AG04449 (cell line): ENCODE data around the gene HOXB1.
"Not testable (repeated sequence)": the region's sequence is repeated elsewhere in the genome, so short reads cannot be mapped to it uniquely, and the experiment has no call there.

Experiments used
- CTCF ChIA-PET: fragments of 350-600 bp; formaldehyde crosslinking; extraction: SDS; loops from one replicate; lab custom pipeline; 2021; ENCODE audit warnings: antibody characterized with exemption; lab: Yijun Ruan, JAX
- POLR2A ChIA-PET: fragments of 400-600, 350-600 bp; formaldehyde crosslinking; extraction: SDS; loops from one replicate; lab custom pipeline; 2020; ENCODE audit warnings: antibody characterized with exemption, inconsistent platforms; lab: Yijun Ruan, JAX
- DNase-seq: peaks from one replicate; pipeline ENCODE4 v3.0.0-alpha.2; 2010; ENCODE audit warnings: low read depth, low spot score
- H3K4me3 ChIP-seq: 2 replicates; pipeline ENCODE4 v1.5.1; 2011; ENCODE audit warnings: low read depth, mild to moderate bottlenecking, control low read depth, low read length
- CTCF ChIP-seq: IDR thresholded peaks from one replicate; pipeline ENCODE4 v1.5.1; 2011; ENCODE audit warnings: mild to moderate bottlenecking, moderate library complexity, low read length, control low read depth, inconsistent platforms; ENCODE audit not compliant: insufficient read depth; ENCODE audit errors: missing control alignments

HOXB1 gene

GRCh38 chr17:48483471-48484131 is 47.2 kb downstream of the HOXB1 start:
- TF ChIP-seq CTCF: no peak
- peak; percentile 87 for DNase-seq
- CTCF ChIA-PET: interaction anchor here (0.9 to 2.2 kb wide), 6 partner anchors 9 to 148 kb away, joined by 3 to 11 read pairs (median 3); no protein-coding TSS in a partner anchor
- POLR2A ChIA-PET: interaction anchor here (0.7 to 5.0 kb wide), 18 partner anchors 9 to 113 kb away, joined by 3 to 57 read pairs (median 5); no protein-coding TSS in a partner anchor
- 0 out of 2 replicates have a peak overlapping the region, but pooled peaks have one; percentile 19 for H3K4me3 ChIP-seq

DNA sequence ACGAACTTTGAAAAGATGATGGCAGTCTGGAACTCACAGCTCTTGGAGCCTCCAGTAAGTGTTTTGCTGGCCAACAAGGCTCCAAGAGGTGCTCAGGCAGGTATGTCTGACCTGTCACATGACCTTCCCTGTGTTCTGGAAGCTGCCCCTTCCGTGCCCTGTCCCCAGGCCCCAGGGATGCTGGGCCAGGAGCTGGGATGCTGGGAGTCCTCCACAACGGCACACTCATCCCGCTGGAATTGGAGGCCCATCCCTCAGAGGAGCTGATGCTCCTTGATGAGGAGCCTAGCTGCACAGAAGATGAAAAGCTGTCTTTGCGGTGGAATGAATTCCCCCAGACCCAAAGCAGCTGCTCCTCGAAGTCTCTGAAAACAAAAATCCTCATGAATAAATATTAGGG is 47.8 kb downstream of the HOXB1 start:
- peak overlapping the region; percentile 9; the same call in 1 of the 2 replicates for H3K4me3 ChIP-seq
- CTCF ChIA-PET: interaction anchor here (0.9 to 2.2 kb wide), 6 partner anchors 9 to 147 kb away, joined by 3 to 11 read pairs (median 3); no protein-coding TSS in a partner anchor
- TF ChIP-seq CTCF: no peak
- DNase-seq: no peak
- POLR2A ChIA-PET: interaction anchor here (0.9 to 5.0 kb wide), 17 partner anchors 9 to 114 kb away, joined by 3 to 57 read pairs (median 5); no protein-coding TSS in a partner anchor

GRCh38 chr17:48482301-48482700 is 48.5 kb downstream of the HOXB1 start:
- H3K4me3 ChIP-seq, DNase-seq: not testable (repeated sequence)
- ChIA-PET CTCF (interaction anchor here (0.6 to 2.2 kb wide), 6 partner anchors 10 to 350 kb away, joined by 3 to 8 read pairs (median 6); no protein-coding TSS in a partner anchor), POLR2A (interaction anchor here (0.6 to 2.6 kb wide), 6 partner anchors 9 to 122 kb away, joined by 4 to 29 read pairs (median 4); no protein-coding TSS in a partner anchor)

- POLR2A ChIA-PET: no interaction called here
- no peak for DNase-seq
- CTCF ChIA-PET: interaction anchor here (1.3 kb wide), 1 partner anchor 14 kb away, joined by 3 read pairs; no protein-coding TSS in a partner anchor
- no peak overlapping the region for H3K4me3 ChIP-seq
- no peak for TF ChIP-seq CTCF
Observed at GRCh38 chr17:48479014-48479402, 51.8 kb downstream of the HOXB1 start.
